UCSD-AML1 (cell line): ENCODE results near the gene ASMTL.
"Not testable (repeated sequence)": the region's sequence is repeated elsewhere in the genome, so short reads cannot be mapped to it uniquely, and the experiment has no call there.

ENCODE experiments used
- DNase-seq: peaks from one replicate; lab custom pipeline; 2025; ENCODE audit not compliant: unreplicated experiment; lab: John Stamatoyannopoulos, UW

ASMTL gene

DNA sequence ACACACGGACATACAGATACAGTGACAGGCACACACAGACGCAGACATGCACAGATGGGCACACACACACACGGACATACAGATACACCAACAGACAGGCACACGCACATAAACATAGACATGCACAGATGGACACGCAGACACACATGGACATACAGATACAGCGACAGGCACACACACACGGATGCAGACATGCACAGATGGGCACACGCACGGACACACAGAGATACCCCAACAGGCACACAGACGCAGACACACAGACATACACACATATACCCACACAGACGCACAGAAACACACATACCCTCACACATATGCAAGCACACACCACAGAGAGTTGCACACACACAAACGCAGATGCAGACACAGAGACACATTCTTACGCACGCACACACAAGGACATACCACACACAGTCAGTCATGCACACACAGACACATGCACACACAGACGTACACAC, 36.4 kb downstream of the ASMTL start:
- DNase-seq, result no peak

DNA sequence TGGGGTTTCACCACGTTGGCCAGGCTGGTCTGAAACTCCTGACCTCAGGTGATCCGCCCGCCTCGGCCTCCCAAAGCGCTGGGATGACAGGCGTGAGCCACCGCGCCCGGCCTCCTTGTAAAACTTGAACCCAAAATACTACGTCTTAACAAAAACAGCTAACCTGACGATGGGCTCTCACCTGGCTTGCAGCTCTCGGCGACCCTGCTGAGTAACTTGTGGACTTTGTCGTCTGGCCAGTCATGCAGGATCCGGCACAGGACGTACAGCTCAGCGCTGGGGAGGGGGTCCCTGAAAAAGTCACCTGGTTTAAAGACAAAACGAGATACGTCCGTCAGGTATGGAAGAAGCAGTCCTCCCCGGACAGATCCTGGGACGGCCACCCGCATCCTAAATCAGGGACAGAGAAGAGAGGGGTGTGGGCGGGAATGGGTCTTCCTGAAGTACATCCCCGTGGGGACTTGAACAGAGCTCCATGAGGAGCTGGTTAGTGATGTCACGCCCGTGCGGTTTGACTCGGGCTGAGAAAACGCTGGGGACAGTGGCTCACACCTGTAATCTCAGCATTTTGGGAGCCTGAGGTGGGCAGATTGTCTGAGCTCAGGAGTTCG, 40.1 kb downstream of the ASMTL start:
- no peak for DNase-seq

DNA sequence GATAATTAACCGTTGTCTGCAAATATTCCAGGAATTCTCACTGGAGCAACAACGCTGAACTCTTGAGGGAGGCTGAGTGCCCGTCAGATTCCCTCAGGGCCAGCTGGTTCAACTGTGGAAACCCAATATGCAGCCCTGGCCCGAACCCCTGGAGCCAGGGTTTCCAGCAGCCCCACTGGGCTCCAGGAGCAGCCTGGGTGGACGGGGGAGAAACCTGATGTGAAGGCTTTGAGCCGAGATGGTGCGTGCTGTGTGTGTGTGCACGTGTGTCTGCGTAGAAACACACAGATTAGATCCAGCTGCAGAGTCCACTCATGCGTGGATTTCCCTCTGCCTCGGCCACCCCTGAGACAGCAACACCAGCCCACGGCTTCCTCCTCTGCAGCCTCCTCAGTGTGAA, 41.4 kb downstream of the ASMTL start:
- no peak for DNase-seq

DNA sequence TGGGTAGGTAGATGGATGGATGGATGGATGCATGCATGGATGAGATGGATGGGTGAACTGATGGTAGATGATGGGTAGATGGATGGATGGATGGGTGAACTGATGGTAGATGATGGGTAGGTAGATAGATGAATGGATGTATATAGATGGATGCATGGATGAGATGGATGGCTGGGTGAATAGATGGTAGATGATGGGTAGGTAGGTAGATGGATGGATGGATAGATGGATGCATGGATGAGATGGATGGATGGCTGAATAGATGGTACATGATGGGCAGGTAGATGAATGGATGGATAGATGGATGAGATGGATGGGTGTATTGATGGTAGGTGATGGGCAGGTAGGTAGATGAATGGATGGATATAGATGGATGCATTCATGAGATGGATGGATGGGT, 45.7 kb downstream of the ASMTL start:
- no peak for DNase-seq

DNA sequence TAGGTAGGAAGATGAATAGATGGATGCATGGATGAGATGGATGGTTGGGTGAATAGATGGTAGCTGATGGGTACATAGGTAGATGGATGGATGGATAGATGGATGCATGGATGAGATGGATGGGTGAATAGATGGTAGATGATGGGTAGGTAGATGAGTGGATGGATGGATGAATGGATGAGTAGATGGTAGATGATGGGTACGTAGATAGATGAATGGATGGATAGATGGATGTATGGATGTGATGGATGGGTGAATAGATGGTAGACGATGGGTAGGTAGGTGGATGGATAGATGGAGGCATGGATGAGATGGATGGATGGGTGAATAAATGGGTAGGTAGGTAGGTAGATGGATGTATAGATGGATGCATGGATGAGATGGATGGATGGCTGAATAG, 46.9 kb downstream of the ASMTL start:
- not testable (repeated sequence) for DNase-seq

DNA sequence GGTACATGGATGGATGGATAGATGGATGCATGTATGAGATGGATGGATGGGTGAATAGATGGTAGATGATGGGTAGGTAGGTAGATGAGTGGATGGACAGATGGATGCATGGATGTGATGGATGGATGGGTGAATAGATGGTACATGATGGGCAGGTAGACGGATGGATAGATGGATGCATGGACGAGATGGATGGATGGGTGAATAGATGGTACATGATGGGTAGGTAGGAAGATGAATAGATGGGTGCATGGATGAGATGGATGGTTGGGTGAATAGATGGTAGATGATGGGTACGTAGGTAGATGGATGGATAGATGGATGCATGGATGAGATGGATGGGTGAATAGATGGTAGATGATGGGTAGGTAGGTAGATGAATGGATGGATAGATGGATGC, 48.8 kb downstream of the ASMTL start:
- not testable (repeated sequence) for DNase-seq

DNA sequence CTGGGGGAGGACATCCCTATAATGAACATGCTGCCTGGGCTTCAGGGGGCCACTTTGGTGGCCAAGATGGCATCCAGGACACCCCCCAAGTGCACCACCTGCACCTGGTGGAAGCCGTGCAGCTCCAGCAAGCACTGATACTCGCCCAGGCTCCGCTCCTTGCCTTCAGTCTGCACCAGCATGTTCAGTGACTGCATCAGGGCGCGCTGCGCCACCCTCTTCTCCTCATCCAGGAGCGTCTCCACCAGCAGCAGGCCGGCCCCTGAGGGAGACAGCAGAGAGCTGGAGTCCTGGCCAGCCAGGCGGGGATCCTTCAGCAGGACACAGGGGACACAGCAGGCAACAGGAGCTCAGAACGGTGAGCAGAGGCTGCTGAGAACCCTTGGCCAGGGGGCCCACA, 49.5 kb downstream of the ASMTL start:
- DNase-seq, result no peak

DNA sequence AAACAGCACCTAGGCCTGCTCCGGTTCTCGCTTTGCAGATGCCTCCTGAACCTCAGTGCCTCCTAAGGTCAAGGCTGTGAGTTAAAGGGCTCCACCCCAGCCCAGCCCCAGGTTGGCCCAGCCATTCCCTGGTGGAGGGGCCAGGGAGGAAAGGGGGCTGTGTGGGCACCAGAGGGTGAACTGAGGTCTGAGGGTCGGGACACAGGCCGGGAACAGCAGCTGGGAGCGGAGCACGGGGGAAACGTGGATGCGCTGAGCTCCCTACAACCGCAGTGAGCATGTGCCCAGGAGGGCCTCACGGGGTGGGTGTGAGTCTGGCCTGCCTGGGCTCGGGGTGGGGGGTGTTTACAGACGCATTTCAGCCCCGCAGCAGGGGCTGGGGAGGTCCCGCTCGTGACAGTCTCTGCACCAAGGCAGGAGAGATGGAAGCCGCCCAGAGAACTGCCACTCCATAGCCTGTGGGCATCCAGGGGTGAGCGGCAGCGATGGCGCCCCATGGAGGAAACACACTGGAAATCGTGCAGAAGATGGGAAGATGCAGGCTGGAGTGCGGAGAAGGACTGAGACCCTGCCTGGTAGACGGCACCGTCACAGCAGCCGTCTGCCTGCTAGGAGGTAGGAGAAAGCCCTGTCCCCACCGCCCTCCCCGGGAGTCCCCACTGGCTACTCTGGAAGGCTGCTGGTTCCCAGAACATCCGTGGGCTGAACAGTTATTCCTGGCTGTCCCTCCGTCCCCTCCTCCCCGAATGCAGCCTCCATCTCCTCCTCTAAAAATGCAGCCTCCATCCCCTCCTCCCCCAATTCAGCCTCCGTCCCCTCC, 50.9 kb downstream of the ASMTL start:
- DNase-seq, result no peak

DNA sequence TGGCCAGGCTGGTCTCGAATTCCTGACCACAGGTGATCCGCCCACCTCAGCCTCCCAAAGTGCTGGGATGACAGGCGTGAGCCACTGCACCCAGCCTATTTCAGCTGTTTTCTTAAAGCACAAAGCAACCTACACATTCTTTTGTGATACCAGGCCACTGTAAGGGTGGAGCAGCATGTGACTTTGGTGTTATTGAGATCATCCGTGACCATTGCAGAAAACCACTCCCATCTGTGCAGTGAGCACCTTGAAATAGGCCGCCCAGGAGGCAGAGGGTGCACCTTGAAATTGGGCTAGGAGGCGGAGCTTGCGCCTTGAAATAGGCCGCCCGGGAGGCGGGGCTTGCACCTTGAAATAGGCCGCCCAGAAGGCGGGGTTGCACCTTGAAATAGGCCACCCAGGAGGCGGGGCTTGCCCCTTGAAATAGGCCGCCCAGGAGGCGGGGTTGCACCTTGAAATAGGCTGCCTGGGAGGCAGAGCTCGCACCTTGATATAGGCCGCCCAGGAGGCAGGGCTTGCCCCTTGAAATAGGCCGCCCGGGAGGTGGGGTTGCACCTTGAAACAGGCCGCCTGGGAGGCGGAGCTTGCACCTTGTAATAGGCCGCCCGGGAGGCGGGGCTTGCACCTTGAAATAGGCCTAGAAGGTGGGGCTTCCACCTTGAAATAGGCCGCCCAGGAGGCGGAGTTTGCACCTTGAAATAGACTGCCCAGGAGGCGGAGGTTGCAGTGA, 51.8 kb downstream of the ASMTL start:
- DNase-seq, result no peak

DNA sequence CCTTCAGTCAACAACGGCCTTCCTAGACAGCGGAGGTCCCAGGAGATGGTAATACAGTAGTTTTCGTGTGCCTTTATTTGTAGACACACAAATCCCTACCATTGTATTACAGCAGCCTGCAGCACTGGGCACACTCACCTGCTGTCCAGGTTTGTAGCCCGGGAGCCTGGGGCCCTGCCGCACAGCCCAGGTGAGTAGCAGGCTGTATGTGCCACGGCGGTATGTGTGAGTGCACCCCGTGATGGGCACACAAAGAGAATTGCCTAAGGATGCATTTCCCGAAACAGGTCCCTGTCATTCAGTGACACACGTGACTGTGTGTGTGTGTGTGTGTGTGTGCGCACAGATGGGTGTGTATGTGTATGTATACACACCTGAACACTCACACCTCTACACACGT, 52.7 kb downstream of the ASMTL start:
- DNase-seq, result no peak

DNA sequence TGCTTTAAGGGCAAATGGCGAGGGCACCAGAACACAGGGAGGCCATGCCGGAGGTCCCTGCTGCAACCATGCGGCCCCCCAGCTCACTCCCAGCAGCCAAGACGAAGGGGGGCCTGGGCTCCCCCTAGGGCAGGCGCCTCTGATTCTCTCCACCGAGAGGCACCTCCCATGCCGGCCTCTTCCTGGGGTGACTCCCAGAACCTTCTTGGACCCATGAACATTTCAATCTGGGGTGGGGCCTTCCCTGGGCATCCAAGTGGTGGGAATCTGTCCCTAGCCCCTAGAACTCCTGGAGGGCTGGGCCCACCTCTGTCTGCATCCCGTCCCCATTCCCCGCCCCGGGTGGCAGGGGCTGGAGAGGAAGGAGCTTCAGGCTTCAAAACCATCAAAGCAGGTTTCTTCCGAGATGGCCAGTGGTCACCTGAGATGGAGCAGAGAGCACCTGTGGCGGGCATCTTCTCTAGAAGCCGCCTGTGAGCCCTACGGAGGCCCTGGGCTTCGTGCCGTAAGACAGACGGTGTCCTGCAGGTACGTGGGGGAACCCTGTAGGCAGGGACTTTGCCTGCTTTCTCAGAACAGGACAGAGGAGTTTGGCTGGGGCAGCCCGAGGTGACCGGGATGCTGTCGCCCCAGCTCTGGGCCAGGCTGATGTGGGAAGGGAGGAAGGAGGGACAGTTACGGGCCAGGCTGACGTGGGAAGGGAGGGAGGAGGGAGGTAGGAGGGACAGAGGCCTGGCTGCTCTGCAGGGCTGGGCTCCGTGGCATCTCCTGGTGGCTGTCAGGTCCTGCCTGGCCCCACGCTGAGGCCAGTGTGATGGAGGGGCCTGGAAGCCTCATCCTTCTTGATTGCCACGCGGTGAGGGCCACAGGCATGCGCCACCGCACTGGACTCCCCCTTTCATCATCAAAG, 54.0 kb downstream of the ASMTL start:
- no peak for DNase-seq

DNA sequence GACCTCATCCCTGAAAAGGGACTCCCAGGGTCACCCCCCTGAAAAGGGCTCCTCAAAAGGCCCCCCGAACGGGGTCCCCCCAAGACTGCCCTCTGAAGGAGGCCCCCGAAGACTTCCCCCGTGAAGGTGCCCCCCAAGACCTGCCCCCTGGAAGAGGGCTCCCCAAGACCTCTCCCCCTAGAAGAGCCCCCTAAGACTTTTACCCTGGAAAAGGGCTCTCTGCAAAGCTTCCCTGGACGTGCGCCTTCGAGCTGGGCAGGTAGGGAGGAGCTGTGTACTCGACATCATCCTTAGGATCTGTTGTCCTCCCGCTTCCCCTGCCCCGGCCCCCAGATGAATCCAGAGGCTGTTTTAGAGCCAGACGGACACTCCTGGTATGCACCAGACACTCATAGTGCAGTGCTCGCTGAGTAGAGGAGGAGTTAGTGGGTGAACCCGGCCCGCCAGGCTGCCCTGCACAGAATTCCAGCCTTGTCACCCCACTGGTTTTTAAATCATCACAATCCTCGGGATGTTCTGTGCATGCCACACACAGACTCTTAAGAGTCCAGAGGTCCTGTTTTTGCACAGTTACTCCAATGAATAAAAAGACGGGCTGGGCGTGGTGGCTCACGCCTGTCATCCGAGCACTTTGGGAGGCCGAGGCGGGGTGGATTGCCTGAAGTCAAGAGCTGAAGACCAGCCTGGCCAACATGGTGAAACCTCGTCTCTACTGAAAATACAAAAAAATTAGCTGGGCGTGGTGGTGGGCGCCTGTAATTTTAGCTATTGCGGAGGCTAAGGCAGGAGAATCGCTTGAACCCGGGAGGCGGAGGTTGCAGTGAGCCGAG, 55.1 kb downstream of the ASMTL start:
- DNase-seq, result no peak

DNA sequence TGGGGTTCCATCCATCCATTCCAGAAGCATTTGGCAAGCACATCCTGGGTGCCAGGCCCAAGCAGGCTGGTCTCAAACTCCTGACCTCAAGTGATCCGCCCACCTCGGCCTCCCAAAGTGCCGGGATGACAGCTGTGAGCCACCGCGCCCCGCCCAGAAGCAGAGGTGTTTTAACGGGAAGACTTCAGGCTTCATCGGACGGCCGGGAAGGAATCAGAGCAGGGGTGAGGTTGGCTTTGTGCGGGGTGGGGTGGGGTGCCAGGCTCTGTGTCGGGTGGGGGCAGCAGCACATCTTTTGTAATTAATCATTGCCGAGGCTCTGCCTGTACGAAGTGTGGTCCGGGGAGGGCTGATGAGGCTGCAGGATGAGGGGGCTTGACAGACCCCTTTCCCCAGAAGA, 55.7 kb downstream of the ASMTL start:
- DNase-seq, result no peak

DNA sequence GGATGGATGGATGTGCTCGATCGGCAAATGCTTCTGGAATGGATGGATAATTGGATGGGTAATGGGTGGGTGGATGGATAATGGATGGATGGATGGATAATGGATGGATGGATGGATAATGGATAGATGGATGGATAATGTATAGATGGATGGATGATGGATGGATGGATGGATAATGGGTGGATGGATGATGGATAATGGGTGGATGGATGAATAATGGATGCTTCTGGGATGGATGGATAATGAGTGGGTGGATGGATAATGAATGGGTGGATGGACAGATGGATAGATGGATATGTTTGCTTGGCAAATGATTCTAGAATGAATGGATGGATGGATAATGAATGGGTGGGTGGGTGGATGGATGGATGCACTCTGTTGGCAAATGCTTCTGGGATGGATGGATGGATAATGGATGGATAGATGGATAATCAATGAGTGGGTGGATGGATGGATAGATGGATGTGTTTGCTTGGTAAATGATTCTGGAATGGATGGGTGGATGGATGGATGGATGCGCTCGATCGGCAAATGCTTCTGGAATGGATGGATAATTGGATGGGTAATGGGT, 57.0 kb downstream of the ASMTL start:
- no peak for DNase-seq

DNA sequence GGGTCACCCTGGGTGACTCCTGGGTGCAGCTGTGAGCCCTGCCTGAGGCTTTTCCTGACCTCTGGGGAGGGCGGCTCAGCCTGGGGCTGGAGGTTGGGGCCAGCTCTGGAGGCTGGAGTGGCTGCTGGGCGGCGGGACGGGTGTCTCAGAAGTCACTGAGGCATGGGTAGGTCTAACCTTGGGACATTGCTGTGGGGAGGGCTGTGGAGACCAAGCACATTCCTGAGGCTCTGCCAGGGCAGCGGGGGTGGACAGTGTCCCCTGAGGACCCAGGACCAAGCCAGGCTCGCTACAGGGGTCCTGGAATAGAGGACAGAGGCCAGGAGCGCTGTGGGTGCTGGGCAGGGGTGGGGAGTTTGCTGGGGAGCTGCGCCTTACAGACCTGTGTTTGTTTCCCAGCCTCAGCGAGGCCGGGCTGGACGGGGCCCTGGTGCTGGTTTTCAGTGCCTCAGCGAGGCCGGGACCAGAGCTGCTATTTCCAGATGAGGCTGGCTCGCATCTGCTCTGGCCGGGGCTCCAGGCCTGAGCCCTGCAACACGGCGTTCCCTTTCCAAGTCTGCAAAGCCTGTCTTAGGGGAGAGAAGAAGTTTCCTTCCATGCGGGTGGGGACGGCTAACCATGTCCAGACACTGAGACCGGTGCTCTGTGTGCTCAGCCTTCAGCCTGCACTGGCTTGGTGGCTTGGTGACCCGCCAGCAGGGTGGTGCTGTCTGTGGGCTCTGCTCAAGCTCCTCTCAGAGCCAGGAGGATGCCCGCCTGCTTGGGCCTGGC, 57.8 kb downstream of the ASMTL start:
- DNase-seq, result no peak

DNA sequence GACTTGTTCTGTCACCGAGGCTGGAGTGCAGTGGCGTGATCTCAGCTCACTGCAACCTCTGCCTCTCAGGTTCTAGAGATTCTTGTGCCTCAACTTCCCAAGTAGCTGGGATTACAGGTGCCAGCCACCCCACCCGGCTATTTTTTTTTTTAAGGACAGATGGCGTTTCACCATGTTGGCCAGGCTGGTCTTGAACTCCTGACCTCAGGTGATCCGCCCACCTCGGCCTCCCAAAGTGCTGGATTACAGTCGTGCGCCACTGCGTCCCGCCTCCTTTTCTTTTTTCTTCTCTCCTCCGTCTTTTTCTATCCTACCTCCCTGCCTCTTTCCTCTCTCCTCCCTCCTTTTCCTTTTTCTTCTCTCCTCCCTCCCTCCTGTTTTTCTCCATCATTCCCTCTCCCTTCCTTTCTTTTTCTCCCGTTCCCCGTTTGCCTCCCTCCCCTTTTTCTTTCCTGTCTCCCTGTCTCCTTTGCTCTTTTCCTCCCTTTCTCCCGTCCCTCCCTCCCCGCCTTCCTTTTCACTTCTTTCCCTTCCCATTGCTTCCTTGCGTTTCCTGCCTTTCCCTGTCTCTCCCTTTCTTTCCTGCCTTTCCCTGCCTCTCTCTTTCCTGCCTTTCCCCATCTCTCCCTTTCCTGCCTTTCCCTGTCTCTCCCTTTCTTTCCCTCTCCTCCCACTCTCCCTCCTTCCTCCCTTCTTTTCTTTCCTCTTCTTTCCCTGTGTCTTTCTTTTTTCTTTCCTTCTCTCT, 58.7 kb downstream of the ASMTL start:
- DNase-seq, result no peak

DNA sequence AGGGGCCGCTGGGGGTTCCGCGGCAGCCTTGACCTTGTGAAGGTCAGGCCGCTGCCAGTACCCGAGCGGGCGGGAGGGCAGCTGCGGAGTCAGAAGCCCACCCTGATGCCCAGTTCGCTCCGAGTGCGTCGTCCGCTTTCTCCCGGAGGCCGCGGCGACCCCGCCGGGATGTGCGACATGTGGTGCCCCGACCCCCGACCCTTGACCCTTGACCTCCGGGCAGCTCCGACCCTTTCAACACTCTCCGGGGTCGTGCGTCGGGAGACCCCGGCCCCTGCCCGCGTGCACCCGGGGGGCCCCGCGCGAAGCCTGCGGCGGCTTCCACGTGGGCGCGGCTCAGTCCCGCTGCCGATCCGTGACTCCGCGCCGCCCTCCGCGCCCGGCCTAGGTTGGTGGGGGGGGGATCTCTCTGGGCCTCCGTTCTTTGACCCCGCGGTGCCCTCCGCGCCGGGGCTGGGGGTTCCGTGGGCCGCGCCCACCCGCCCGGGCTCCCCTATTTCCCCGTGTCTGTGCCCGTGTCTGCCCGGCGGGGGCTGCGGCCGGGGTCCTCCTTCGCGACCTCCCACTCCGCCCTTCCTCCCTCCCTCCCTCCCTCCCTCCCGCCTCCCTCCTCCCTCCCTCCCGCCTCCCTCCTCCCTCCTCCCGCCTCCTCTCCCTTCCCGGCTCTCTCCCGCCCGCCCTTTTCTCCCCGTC, 60.2 kb downstream of the ASMTL start:
- no peak for DNase-seq
